Vagina (tissue), 2 donors: ENCODE data around the gene LY6G5C. TPM values are rescaled to one million over a fixed set of nuclear protein-coding genes. Genes with fewer than 3 reads are reported as not detected.

Experiments
- DNase-seq, 2 donors: peaks; one replicate each; pipeline ENCODE4 v3.0.0-alpha.2; 2017; ENCODE audit errors: extremely low spot score in 2 of 2
- H3K27ac ChIP-seq: fragments of 200-600 bp; sonication (generic); one replicate; pipeline ENCODE4 v1.5.1; 2019
- H3K27me3 ChIP-seq: fragments of 200-600 bp; sonication (generic); one replicate; pipeline ENCODE4 v1.5.1; 2019
- H3K36me3 ChIP-seq, 2 donors: fragments of 200-600 bp; sonication (generic); one replicate each; pipeline ENCODE4 v1.5.1; 2017 to 2019
- H3K4me1 ChIP-seq: fragments of 200-600 bp; sonication (generic); one replicate; pipeline ENCODE4 v1.5.1; 2019
- H3K4me3 ChIP-seq, 2 donors: fragments of 200-600 bp; sonication (generic); 1 replicate in 1 of 2; 2 replicates in 1 of 2; pipeline ENCODE4 v1.5.1; 2016 to 2019
- H3K9me3 ChIP-seq: fragments of 200-600 bp; sonication (generic); one replicate; pipeline ENCODE4 v1.5.1; 2019
- POLR2A ChIP-seq, 2 donors: fragments of 450-650 bp; IDR thresholded peaks; one replicate each; pipeline ENCODE4 v1.6.1; 2017; ENCODE audit warnings: antibody characterized with exemption in 2 of 2, mild to moderate bottlenecking in 2 of 2, moderate library complexity in 2 of 2
- POLR2AphosphoS5 ChIP-seq, 2 donors: sonication (generic); formaldehyde crosslinking; IDR thresholded peaks; one replicate each; pipeline ENCODE4 v1.9.0; 2017; ENCODE audit warnings: antibody characterized with exemption in 2 of 2, mild to moderate bottlenecking in 2 of 2, low read depth in 1 of 2; ENCODE audit not compliant: insufficient read depth in 1 of 2
- intact Hi-C: fragments of 100-400 bp; cut with DNase I; formaldehyde crosslinking; loops from one replicate; pipeline ENCODE4 v1.15.1; 2023
- total RNA-seq: library from RNA; depleted of rRNA; stranded (reverse); fragments of >200 nt; gene quantifications from one replicate; pipeline ENCODE4 v1.2.3, GENCODE V29; 2016
- TF ChIP-seq, protein P1 (sequence below), 3 experiments: fragments of 450-650 bp in 2 of 3; fragments of 200-600 bp in 1 of 3; sonication (generic) in 1 of 3; IDR thresholded peaks; one replicate each; pipeline ENCODE4 v1.5.1; 2017 to 2019; ENCODE audit warnings: antibody characterized with exemption in 3 of 3, mild to moderate bottlenecking in 2 of 3, moderate library complexity in 2 of 3

Gene LY6G5C
- total RNA-seq, 1 donor from 2014 or later, result 1.7 TPM

DNA sequence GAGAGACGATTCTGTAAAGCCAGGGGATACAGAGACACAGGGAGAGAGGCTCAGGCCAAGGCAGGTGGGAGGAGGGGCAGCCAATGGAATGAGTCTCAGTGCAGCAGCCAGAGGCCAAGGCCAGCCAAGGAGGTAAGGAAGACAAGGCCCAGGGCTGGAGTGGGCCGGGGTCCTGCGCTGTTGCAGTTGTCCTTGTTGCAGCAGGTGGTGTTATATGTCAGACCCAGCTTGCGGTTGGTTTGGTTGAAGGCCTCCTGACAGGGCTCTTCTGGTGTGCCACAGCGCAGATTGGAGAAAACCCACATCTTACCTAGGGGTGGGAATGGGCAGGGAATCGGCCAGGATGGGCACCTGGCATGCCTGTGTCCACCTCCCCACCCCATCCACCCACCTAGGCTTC, 38.1 kb upstream of the LY6G5C start:
- TF ChIP-seq POLR2A (IDR thresholded peaks at IDR 0.05), result no peak
- TF ChIP-seq POLR2AphosphoS5 (IDR thresholded peaks at IDR 0.05; ENCODE audit: insufficient read depth in 1 of 2, low read depth in 1 of 2), result no peak
- TF ChIP-seq, protein P1, sequence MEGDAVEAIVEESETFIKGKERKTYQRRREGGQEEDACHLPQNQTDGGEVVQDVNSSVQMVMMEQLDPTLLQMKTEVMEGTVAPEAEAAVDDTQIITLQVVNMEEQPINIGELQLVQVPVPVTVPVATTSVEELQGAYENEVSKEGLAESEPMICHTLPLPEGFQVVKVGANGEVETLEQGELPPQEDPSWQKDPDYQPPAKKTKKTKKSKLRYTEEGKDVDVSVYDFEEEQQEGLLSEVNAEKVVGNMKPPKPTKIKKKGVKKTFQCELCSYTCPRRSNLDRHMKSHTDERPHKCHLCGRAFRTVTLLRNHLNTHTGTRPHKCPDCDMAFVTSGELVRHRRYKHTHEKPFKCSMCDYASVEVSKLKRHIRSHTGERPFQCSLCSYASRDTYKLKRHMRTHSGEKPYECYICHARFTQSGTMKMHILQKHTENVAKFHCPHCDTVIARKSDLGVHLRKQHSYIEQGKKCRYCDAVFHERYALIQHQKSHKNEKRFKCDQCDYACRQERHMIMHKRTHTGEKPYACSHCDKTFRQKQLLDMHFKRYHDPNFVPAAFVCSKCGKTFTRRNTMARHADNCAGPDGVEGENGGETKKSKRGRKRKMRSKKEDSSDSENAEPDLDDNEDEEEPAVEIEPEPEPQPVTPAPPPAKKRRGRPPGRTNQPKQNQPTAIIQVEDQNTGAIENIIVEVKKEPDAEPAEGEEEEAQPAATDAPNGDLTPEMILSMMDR (IDR thresholded peaks at IDR 0.05), result no peak
- Histone ChIP-seq H3K9me3 (no peaks in the 10 kb centered on the region), H3K4me3 (no peak overlapping the region), H3K27ac (peak overlapping the region; percentile 71), H3K27me3 (no peaks in the 10 kb centered on the region), H3K36me3 (no peaks in the 10 kb centered on the region), H3K4me1 (peaks cover 13% of the 10 kb centered on the region)
- intact Hi-C loops, result no loop called here
- DNase-seq, result no peak

- peak overlapping the region; percentile 71 for H3K27ac ChIP-seq
- H3K4me1 ChIP-seq, result peaks cover 14% of the 10 kb centered on the region
- TF ChIP-seq, protein P1 (IDR thresholded peaks at IDR 0.05), result no peak
- TF ChIP-seq POLR2AphosphoS5 (IDR thresholded peaks at IDR 0.05; ENCODE audit: insufficient read depth in 1 of 2, low read depth in 1 of 2), result peak in 1 of 2 donors; percentile 88
- TF ChIP-seq POLR2A (IDR thresholded peaks at IDR 0.05), result no peak
- no peaks in the 10 kb centered on the region for H3K27me3 ChIP-seq
- DNase-seq, result no peak
- H3K36me3 ChIP-seq, result no peaks in the 10 kb centered on the region
- no peaks in the 10 kb centered on the region for H3K9me3 ChIP-seq
- H3K4me3 ChIP-seq, result no peak overlapping the region
- intact Hi-C loops, result no loop called here
These were observed 37.4 kb upstream of the LY6G5C start for GRCh38 chr6:31718265-31718664.

DNA sequence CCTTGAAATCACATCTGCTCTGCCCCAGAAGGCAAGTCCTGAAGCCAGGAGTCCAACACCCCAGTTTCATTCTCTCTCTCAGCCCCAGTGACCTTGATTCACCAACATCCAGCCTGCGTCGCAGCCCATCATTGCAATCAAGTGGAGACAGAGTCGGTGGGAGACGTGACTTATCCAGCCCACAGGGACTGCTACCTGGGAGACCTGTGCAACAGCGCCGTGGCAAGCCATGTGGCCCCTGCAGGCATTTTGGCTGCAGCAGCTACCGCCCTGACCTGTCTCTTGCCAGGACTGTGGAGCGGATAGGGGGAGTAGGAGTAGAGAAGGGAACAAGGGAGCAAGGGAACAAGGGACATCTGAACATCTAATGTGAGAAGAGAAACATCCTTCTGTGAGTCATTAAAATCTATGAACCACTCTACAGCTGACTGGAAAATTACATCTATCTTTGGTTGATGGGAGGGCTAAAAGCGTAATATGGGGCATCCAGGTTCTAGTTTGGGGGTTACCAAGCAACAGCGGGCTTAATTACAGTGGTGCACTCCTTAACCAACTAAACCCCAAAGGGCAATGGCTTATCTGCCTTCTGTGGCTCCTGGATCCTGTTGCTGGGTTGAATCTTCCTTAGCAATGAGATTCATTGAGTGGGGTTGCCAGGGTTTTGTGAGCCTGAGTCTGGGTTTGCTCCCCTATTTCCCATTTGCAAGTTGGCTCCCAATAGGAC, 36.8 kb upstream of the LY6G5C start:
- Histone ChIP-seq H3K36me3 (no peaks in the 10 kb centered on the region), H3K4me1 (peaks cover 14% of the 10 kb centered on the region), H3K9me3 (no peaks in the 10 kb centered on the region), H3K4me3 (no peak overlapping the region), H3K27me3 (no peaks in the 10 kb centered on the region), H3K27ac (peak overlapping the region; percentile 71)
- TF ChIP-seq, protein P1 (IDR thresholded peaks at IDR 0.05), result no peak
- no peak for TF ChIP-seq POLR2AphosphoS5 (IDR thresholded peaks at IDR 0.05; ENCODE audit: insufficient read depth in 1 of 2, low read depth in 1 of 2)
- no peak for TF ChIP-seq POLR2A (IDR thresholded peaks at IDR 0.05)
- DNase-seq, result no peak
- intact Hi-C loops, result no loop called here

- H3K9me3 ChIP-seq, result no peaks in the 10 kb centered on the region
- no peak within 1 kb of the TSS for H3K4me3 ChIP-seq
- no peaks in the 10 kb centered on the region for H3K27me3 ChIP-seq
- DNase-seq, result no peak
- H3K4me1 ChIP-seq, result peaks cover 21% of the 10 kb centered on the region
- no peaks in the 10 kb centered on the region for H3K36me3 ChIP-seq
- TF ChIP-seq POLR2AphosphoS5 (IDR thresholded peaks at IDR 0.05; ENCODE audit: insufficient read depth in 1 of 2, low read depth in 1 of 2), result no peak
- TF ChIP-seq, protein P1 (IDR thresholded peaks at IDR 0.05), result no peak
- no peak for TF ChIP-seq POLR2A (IDR thresholded peaks at IDR 0.05)
- intact Hi-C loops, result no loop called here
- peak within 1 kb of the TSS; percentile 43 for H3K27ac ChIP-seq
These were observed 34.4 kb upstream of the LY6G5C start, which contains the start of gene LY6G6D for GRCh38 chr6:31715022-31715958. Gene LY6G6D, plus strand, starts transcription at chr6:31715348. Its CDS starts 8 bp downstream, at chr6:31715356.
